Activated CD8-positive, alpha-beta memory T cell treated with anti-CD3 and anti-CD28 coated beads, Interleukin-2, amount 10 ng/mL, durations not matched to agents 7 days and 5 days (primary cell): ENCODE results near the gene TTC27. TPM values are rescaled to one million over a fixed set of nuclear protein-coding genes. Genes with fewer than 3 reads are reported as not detected.
"Not testable (repeated sequence)": the region's sequence is repeated elsewhere in the genome, so short reads cannot be mapped to it uniquely, and the experiment has no call there.

Experiments
- ATAC-seq: fragments of 150-1000 bp; cut with Tn5 transposase; one replicate; pipeline ENCODE4 v1.10.0; 2021; ENCODE audit warnings: moderate library complexity
- CTCF ChIA-PET: fragments of 350-600 bp; sonication (Branson Sonifier 250); formaldehyde crosslinking; loops from one replicate; lab custom pipeline; 2021; ENCODE audit warnings: antibody characterized with exemption; lab: Charles Lee
- DNase-seq: peaks from one replicate; pipeline ENCODE4 v3.0.0-alpha.2; 2020
- H3K27ac Mint-ChIP-seq: one replicate; pipeline ENCODE4 v1.8.0; 2021; ENCODE audit warnings: mild to moderate bottlenecking, mixed read lengths
- H3K27me3 Mint-ChIP-seq: one replicate; pipeline ENCODE4 v1.8.0; 2021; ENCODE audit warnings: mixed read lengths
- H3K36me3 Mint-ChIP-seq: one replicate; pipeline ENCODE4 v1.8.0; 2021; ENCODE audit warnings: mild to moderate bottlenecking, mixed read lengths
- H3K4me1 Mint-ChIP-seq: one replicate; pipeline ENCODE4 v1.8.0; 2021; ENCODE audit warnings: mixed read lengths
- H3K4me3 Mint-ChIP-seq: one replicate; pipeline ENCODE4 v1.8.0; 2021; ENCODE audit warnings: mild to moderate bottlenecking, moderate library complexity, mixed read lengths
- H3K9me3 Mint-ChIP-seq: one replicate; pipeline ENCODE4 v1.8.0; 2022; ENCODE audit warnings: low read depth, mixed read lengths
- total RNA-seq, 2 experiments: library from RNA; stranded (reverse); gene quantifications; one replicate each; pipeline ENCODE4 v1.2.3, GENCODE V29; 2021

Gene TTC27
- total RNA-seq, 2 experiments from 2014 or later = 17.0 to 22.6 TPM

DNA sequence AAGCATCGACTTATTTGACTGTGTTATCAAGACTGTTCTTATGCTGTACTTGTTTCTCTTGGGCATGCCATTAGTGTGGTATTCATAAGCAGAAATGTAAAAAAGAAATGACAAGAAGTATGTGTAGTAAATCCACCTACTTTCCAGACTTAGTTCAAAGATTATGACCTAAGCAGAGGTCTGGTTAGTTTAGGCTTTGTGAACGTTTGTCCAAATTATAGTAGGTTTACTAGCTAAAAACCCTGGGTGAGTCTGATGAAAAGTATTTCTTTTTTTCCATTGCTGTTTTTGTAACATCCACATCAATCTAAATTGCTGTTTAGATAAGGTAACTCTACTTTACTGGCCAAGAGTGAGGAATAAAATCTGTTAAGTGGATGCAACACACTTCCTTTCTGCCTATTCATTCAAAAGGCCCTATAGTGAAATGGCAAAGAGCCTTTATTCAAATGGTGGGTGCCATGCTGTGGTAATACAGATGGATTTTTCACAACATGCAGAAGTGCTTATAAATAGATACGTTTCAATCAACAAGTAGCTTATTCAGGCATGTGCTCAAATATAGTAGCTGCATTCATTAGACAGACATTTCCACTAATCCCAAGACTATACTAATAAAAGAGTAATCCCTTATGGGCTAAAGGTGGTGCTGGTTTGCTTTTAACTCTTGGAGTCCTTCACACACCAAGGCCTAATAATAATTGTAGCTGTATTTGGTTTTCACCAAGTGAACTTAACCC is 196.4 kb downstream of the TTC27 start:
- Mint-ChIP-seq H3K9me3 (no peaks in the 10 kb centered on the region), H3K27ac (no peak overlapping the region), H3K27me3 (peaks cover 5% of the 10 kb centered on the region), H3K36me3 (peaks cover 2% of the 10 kb centered on the region), H3K4me3 (no peak overlapping the region), H3K4me1 (no peaks in the 10 kb centered on the region)
- DNase-seq (no peak), ATAC-seq (no peak)
- CTCF ChIA-PET = no interaction called here

DNA sequence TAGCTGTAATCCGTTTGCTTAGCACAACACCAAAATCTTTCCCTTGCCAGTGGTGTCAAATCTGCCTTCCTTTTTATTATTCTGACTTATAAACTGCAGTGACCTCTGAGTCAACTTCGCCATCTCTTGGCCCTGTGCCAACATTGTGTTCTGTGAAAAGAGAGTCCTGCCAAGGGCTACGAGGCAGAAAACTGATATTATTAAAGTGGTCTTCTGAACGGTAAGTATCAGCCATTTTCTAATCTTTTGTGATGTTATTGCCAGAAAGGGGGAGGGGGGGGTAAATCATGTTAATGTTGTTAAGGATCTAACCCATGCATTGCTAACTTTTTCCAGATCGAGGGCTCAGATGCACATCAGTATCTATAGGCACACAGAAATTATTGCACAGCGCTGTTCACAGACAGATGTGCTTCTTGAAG is 197.5 kb downstream of the TTC27 start:
- peaks cover 2% of the 10 kb centered on the region for H3K36me3 Mint-ChIP-seq
- H3K4me1 Mint-ChIP-seq = no peaks in the 10 kb centered on the region
- ATAC-seq = no peak
- CTCF ChIA-PET = no interaction called here
- DNase-seq = no peak
- H3K4me3 Mint-ChIP-seq = no peak overlapping the region
- no peak overlapping the region for H3K27ac Mint-ChIP-seq
- no peaks in the 10 kb centered on the region for H3K9me3 Mint-ChIP-seq
- peaks cover 5% of the 10 kb centered on the region for H3K27me3 Mint-ChIP-seq

GRCh38 chr2:32830196-32830595 is 202.3 kb downstream of the TTC27 start:
- no peaks in the 10 kb centered on the region for H3K4me1 Mint-ChIP-seq
- CTCF ChIA-PET = no interaction called here
- DNase-seq = no peak
- no peak overlapping the region for H3K27ac Mint-ChIP-seq
- no peak overlapping the region for H3K4me3 Mint-ChIP-seq
- ATAC-seq = no peak
- no peaks in the 10 kb centered on the region for H3K9me3 Mint-ChIP-seq
- no peaks in the 10 kb centered on the region for H3K36me3 Mint-ChIP-seq
- H3K27me3 Mint-ChIP-seq = peaks cover 5% of the 10 kb centered on the region

- Mint-ChIP-seq H3K9me3 (no peaks in the 10 kb centered on the region), H3K4me1 (no peaks in the 10 kb centered on the region), H3K27ac (no peak overlapping the region), H3K27me3 (peaks cover 5% of the 10 kb centered on the region), H3K36me3 (no peaks in the 10 kb centered on the region), H3K4me3 (no peak overlapping the region)
- ATAC-seq (no peak), DNase-seq (no peak)
- CTCF ChIA-PET = no interaction called here
These were observed 205.0 kb downstream of the TTC27 start for GRCh38 chr2:32832821-32833220.

GRCh38 chr2:32833709-32834108 is 205.9 kb downstream of the TTC27 start:
- CTCF ChIA-PET = no interaction called here
- H3K27ac Mint-ChIP-seq = no peak overlapping the region

GRCh38 chr2:32835148-32835547 is 207.3 kb downstream of the TTC27 start:
- no peaks in the 10 kb centered on the region for H3K27me3 Mint-ChIP-seq
- H3K9me3 Mint-ChIP-seq = no peaks in the 10 kb centered on the region
- no peak overlapping the region for H3K27ac Mint-ChIP-seq
- DNase-seq (no peak), ATAC-seq (no peak)
- H3K36me3 Mint-ChIP-seq = no peaks in the 10 kb centered on the region
- H3K4me3 Mint-ChIP-seq = no peak overlapping the region
- H3K4me1 Mint-ChIP-seq = no peaks in the 10 kb centered on the region
- CTCF ChIA-PET = no interaction called here

More at GRCh38 chr2:32833709-32834108, 205.9 kb downstream of the TTC27 start:
- peaks cover 2% of the 10 kb centered on the region for H3K27me3 Mint-ChIP-seq
- DNase-seq (no peak), ATAC-seq (no peak)
- no peaks in the 10 kb centered on the region for H3K9me3 Mint-ChIP-seq
- no peaks in the 10 kb centered on the region for H3K36me3 Mint-ChIP-seq
- no peaks in the 10 kb centered on the region for H3K4me1 Mint-ChIP-seq
- no peak overlapping the region for H3K4me3 Mint-ChIP-seq

DNA sequence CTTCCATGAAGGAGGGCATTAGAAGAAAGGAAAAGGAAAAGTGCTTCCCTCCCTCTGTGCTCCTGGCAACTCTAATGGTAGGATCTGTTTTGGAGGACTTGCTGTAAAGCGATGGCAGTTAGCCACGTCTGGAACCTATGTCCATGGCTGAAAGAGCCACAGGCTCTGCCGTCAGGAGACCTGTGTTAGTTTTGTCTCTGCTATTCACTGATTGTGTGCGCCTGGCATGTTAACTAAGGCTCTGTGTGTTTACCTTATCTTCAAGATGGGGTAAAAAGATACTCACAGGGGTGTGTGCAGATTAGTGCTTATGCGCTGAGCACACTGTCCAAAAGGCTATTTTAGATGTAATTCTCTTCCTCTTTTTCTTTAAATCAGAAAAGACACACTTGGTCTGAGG is 209.1 kb downstream of the TTC27 start:
- H3K4me1 Mint-ChIP-seq = no peaks in the 10 kb centered on the region
- H3K9me3 Mint-ChIP-seq = no peaks in the 10 kb centered on the region
- H3K27me3 Mint-ChIP-seq = no peaks in the 10 kb centered on the region
- no peak overlapping the region for H3K4me3 Mint-ChIP-seq
- no peak overlapping the region for H3K27ac Mint-ChIP-seq
- no peaks in the 10 kb centered on the region for H3K36me3 Mint-ChIP-seq
- DNase-seq (no peak), ATAC-seq (no peak)
- CTCF ChIA-PET = no interaction called here

DNA sequence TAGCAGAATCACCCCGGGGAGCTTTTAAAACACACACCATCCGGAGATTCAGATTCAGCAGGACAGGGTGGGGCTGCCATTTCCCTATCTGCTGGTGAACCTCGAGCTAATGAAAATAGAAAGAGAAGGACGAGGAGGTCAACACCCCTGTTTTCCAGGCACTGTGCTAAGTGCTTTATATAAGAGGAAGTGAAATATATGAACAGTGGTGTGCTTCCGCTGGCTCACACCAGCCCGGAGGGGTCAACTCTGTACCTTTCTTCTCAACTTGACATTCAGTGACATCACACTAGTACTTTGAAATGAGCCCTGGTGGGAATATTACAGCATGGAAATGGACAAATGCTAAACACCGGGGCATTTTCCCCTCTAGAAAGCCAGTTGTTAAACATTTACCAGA is 210.6 kb downstream of the TTC27 start:
- H3K27me3 Mint-ChIP-seq = no peaks in the 10 kb centered on the region
- no peak overlapping the region for H3K27ac Mint-ChIP-seq
- ATAC-seq = no peak
- H3K9me3 Mint-ChIP-seq = no peaks in the 10 kb centered on the region
- H3K4me3 Mint-ChIP-seq = no peak overlapping the region
- H3K4me1 Mint-ChIP-seq = no peaks in the 10 kb centered on the region
- H3K36me3 Mint-ChIP-seq = no peaks in the 10 kb centered on the region
- CTCF ChIA-PET = no interaction called here
- DNase-seq = no peak

- DNase-seq (no peak), ATAC-seq (no peak)
- Mint-ChIP-seq H3K27ac (no peak overlapping the region), H3K9me3 (no peaks in the 10 kb centered on the region), H3K4me3 (no peak overlapping the region), H3K36me3 (no peaks in the 10 kb centered on the region), H3K4me1 (no peaks in the 10 kb centered on the region), H3K27me3 (no peaks in the 10 kb centered on the region)
- CTCF ChIA-PET = no interaction called here
These were observed 211.1 kb downstream of the TTC27 start for GRCh38 chr2:32838949-32839348.

DNA sequence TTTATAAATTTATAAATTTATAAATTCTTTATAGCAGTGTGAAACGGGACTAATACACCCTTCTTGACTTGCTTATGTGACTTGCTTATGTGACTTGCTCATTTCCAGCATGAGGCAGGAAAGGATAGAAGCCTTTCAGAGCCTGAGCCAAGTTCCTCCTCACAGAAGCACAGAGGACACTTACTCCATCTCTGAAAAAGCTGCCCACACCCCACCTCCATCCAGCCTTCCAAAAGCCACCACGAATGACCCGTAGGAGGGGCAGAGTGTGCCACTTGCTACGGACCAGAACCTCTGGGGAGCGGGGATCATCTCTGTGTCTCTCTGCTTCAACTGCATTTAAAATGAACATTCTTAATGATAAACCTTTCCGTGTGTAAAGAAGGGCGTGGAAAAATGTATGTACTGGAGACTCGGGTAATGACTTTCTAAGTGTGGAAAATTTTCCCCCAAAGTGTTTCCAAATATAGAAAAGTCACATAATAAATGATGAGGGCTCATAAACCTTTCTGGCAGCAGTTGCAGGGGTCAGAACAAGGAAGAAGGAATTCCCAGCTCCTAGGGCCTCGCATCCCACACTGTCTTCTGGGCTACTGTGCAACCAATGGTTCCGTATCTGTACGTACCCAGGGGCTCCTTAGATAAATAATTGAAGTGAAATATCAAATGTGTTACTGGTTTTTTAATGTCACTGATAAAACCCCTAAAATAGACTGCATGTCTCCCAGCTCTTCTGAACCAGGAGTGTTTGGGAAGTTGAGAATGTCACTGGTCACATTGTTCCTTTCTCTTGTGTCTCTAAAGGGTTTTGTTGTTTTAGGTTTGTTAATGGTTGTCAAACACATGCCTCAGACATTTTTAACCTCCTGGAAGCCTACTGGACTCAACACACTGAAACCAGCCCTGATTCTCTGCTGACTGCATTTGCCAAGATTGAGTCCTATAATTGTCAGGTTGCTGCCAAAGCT is 214.4 kb downstream of the TTC27 start:
- no peak overlapping the region for H3K27ac Mint-ChIP-seq
- H3K9me3 Mint-ChIP-seq = no peaks in the 10 kb centered on the region
- CTCF ChIA-PET = no interaction called here
- peaks cover 3% of the 10 kb centered on the region for H3K27me3 Mint-ChIP-seq
- H3K4me3 Mint-ChIP-seq = no peak overlapping the region
- H3K4me1 Mint-ChIP-seq = no peaks in the 10 kb centered on the region
- H3K36me3 Mint-ChIP-seq = no peaks in the 10 kb centered on the region
- DNase-seq (no peak), ATAC-seq (no peak)

GRCh38 chr2:32843699-32844098 is 215.8 kb downstream of the TTC27 start:
- H3K9me3 Mint-ChIP-seq = no peaks in the 10 kb centered on the region
- no peak overlapping the region for H3K4me3 Mint-ChIP-seq
- no peaks in the 10 kb centered on the region for H3K4me1 Mint-ChIP-seq
- DNase-seq (no peak), ATAC-seq (no peak)
- no peaks in the 10 kb centered on the region for H3K36me3 Mint-ChIP-seq
- no peak overlapping the region for H3K27ac Mint-ChIP-seq
- H3K27me3 Mint-ChIP-seq = peaks cover 3% of the 10 kb centered on the region
- CTCF ChIA-PET = no interaction called here

GRCh38 chr2:32844253-32844652 is 216.4 kb downstream of the TTC27 start:
- Mint-ChIP-seq H3K27ac (no peak overlapping the region), H3K27me3 (peaks cover 3% of the 10 kb centered on the region), H3K9me3 (no peaks in the 10 kb centered on the region), H3K4me1 (no peaks in the 10 kb centered on the region), H3K36me3 (no peaks in the 10 kb centered on the region), H3K4me3 (no peak overlapping the region)
- CTCF ChIA-PET = no interaction called here
- DNase-seq = no peak
- ATAC-seq = no peak

DNA sequence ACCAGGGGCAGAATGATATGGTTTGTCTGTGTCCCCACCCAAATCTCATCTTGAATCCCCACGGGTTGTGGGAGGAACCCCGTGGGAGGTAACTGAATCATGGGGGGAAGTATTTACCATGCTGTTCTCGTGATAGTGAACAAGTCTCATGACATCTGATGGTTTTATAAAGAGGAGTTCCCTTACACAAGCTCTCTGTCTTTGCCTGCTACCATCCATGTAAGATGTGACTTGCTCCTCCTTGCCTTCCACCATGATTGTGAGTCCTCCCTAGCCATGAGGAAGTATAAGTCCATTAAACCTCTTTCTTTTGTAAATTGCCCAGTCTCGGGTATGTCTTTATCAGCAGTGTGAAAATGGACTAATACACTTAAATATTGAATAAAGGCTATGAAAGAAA is 218.4 kb downstream of the TTC27 start:
- H3K27ac Mint-ChIP-seq, H3K4me1 Mint-ChIP-seq, H3K9me3 Mint-ChIP-seq, H3K36me3 Mint-ChIP-seq, H3K4me3 Mint-ChIP-seq, ATAC-seq, CTCF ChIA-PET, DNase-seq, H3K27me3 Mint-ChIP-seq: not testable (repeated sequence)

DNA sequence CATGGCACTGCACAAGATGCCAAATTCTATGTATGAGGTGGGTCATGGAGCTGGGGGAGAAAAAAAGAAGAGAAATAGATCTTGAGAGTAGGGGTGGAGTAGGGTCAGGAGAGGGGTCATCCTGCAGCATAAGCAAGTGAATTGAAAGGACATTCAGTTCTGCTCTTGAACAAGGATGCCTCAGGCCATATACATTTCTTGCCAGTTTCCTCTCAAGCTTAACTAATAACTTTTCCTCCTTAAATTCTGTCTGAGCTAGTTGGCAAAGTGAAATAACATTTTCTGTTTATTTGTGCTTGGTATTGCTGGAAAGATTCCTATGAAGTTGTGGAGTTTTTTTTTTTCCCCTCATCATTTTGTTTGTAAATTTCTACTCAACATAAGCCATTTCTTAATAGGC is 219.9 kb downstream of the TTC27 start:
- H3K9me3 Mint-ChIP-seq = no peaks in the 10 kb centered on the region
- CTCF ChIA-PET = no interaction called here
- DNase-seq = no peak
- peaks cover 9% of the 10 kb centered on the region for H3K27me3 Mint-ChIP-seq
- H3K4me1 Mint-ChIP-seq = no peaks in the 10 kb centered on the region
- no peak overlapping the region for H3K27ac Mint-ChIP-seq
- H3K36me3 Mint-ChIP-seq = no peaks in the 10 kb centered on the region
- H3K4me3 Mint-ChIP-seq = no peak overlapping the region
- ATAC-seq = no peak
